Stimulated activated naive B cell treated with anti-CD40 and anti-IgM and Interleukin-4, amounts not matched to agents 10 μg/mL and 1 μg/mL and 100 μg/mL, for 72 hours (primary cell): ENCODE data around the gene BOD1L1.

Source experiments
- ATAC-seq, 2 donors: fragments of 150-1000 bp; cut with Tn5 transposase; replicated peaks; 2 replicates each; pipeline ENCODE4 v1.10.0; 2021; ENCODE audit warnings: moderate library complexity in 1 of 2
- DNase-seq: peaks from one replicate; pipeline ENCODE4 v3.0.0; 2021
- H3K27ac Mint-ChIP-seq: one replicate; pipeline ENCODE4 v1.8.0; 2022; ENCODE audit warnings: mild to moderate bottlenecking, mixed read lengths
- H3K27me3 Mint-ChIP-seq, 2 donors: one replicate each; pipeline ENCODE4 v1.8.0; 2022; ENCODE audit warnings: mixed read lengths in 2 of 2
- H3K36me3 Mint-ChIP-seq, 2 donors: one replicate each; pipeline ENCODE4 v1.8.0; 2022; ENCODE audit warnings: mixed read lengths in 2 of 2, mild to moderate bottlenecking in 1 of 2
- H3K4me1 Mint-ChIP-seq, 2 donors: one replicate each; pipeline ENCODE4 v1.8.0; 2022; ENCODE audit warnings: mixed read lengths in 2 of 2, mild to moderate bottlenecking in 1 of 2
- H3K4me3 Mint-ChIP-seq, 2 donors: one replicate each; pipeline ENCODE4 v1.8.0; 2022; ENCODE audit warnings: mild to moderate bottlenecking in 2 of 2, mixed read lengths in 2 of 2, moderate library complexity in 1 of 2
- H3K9me3 Mint-ChIP-seq, 2 donors: one replicate each; pipeline ENCODE4 v1.8.0; 2022; ENCODE audit warnings: mixed read lengths in 2 of 2, mild to moderate bottlenecking in 1 of 2

BOD1L1 gene

GRCh38 chr4:13543032-13543838 lies 84.3 kb downstream of the BOD1L1 start:
- Mint-ChIP-seq H3K27me3 (peaks cover 56 to 72% of the 10 kb centered on the region in 2 donors), H3K27ac (peak overlapping the region; percentile 84), H3K9me3 (peaks cover 3 to 12% of the 10 kb centered on the region in 2 donors), H3K4me3 (peak overlapping the region; percentile 26 to 88), H3K36me3 (peaks cover 7 to 21% of the 10 kb centered on the region in 2 donors), H3K4me1 (peaks cover 27 to 60% of the 10 kb centered on the region in 2 donors)
- no peak for DNase-seq
- ATAC-seq, result no peak

GRCh38 chr4:13542577-13543031 lies 84.9 kb downstream of the BOD1L1 start:
- peak overlapping the region; percentile 26 to 61 for H3K4me3 Mint-ChIP-seq
- no peak for ATAC-seq
- peaks cover 8 to 25% of the 10 kb centered on the region in 2 donors for H3K36me3 Mint-ChIP-seq
- peaks cover 3 to 13% of the 10 kb centered on the region in 2 donors for H3K9me3 Mint-ChIP-seq
- H3K27me3 Mint-ChIP-seq, result peaks cover 63 to 78% of the 10 kb centered on the region in 2 donors
- DNase-seq, result no peak
- H3K27ac Mint-ChIP-seq, result peak overlapping the region; percentile 48
- H3K4me1 Mint-ChIP-seq, result peaks cover 30 to 61% of the 10 kb centered on the region in 2 donors

- DNase-seq (no peak), ATAC-seq (peak in 1 of 2 donors; percentile 30)
- H3K4me1 Mint-ChIP-seq, result peaks cover 27 to 58% of the 10 kb centered on the region in 2 donors
- H3K36me3 Mint-ChIP-seq, result peaks cover 8 to 25% of the 10 kb centered on the region in 2 donors
- peaks cover 5 to 13% of the 10 kb centered on the region in 2 donors for H3K9me3 Mint-ChIP-seq
- peaks cover 67 to 81% of the 10 kb centered on the region in 2 donors for H3K27me3 Mint-ChIP-seq
- H3K27ac Mint-ChIP-seq, result peak overlapping the region; percentile 88
- H3K4me3 Mint-ChIP-seq, result peak overlapping the region; percentile 36 to 39
Measured at GRCh38 chr4:13541720-13542576, 85.6 kb downstream of the BOD1L1 start.

GRCh38 chr4:13541176-13541604 lies 86.3 kb downstream of the BOD1L1 start:
- Mint-ChIP-seq H3K4me1 (peaks cover 21 to 50% of the 10 kb centered on the region in 2 donors), H3K4me3 (peak overlapping the region; percentile 6 to 39), H3K36me3 (peaks cover 6 to 22% of the 10 kb centered on the region in 2 donors), H3K9me3 (peaks cover 5 to 11% of the 10 kb centered on the region in 2 donors), H3K27ac (peak overlapping the region; percentile 88), H3K27me3 (peaks cover 67 to 81% of the 10 kb centered on the region in 2 donors)
- ATAC-seq, result no peak
- DNase-seq, result no peak

- DNase-seq (no peak), ATAC-seq (no peak)
- H3K4me1 Mint-ChIP-seq, result peaks cover 18 to 48% of the 10 kb centered on the region in 2 donors
- peaks cover 6 to 20% of the 10 kb centered on the region in 2 donors for H3K36me3 Mint-ChIP-seq
- peak overlapping the region; percentile 88 for H3K27ac Mint-ChIP-seq
- peaks cover 5 to 8% of the 10 kb centered on the region in 2 donors for H3K9me3 Mint-ChIP-seq
- H3K27me3 Mint-ChIP-seq, result peaks cover 69 to 83% of the 10 kb centered on the region in 2 donors
- H3K4me3 Mint-ChIP-seq, result no peak overlapping the region
Measured at GRCh38 chr4:13540446-13541175, 86.9 kb downstream of the BOD1L1 start.

GRCh38 chr4:13539619-13540445 lies 87.7 kb downstream of the BOD1L1 start:
- H3K4me1 Mint-ChIP-seq, result peaks cover 15 to 43% of the 10 kb centered on the region in 2 donors
- peaks cover 5 to 8% of the 10 kb centered on the region in 2 donors for H3K9me3 Mint-ChIP-seq
- peaks cover 6 to 16% of the 10 kb centered on the region in 2 donors for H3K36me3 Mint-ChIP-seq
- ATAC-seq (no peak), DNase-seq (no peak)
- H3K4me3 Mint-ChIP-seq, result no peak overlapping the region
- peak overlapping the region; percentile 56 for H3K27ac Mint-ChIP-seq
- peaks cover 67 to 85% of the 10 kb centered on the region in 2 donors for H3K27me3 Mint-ChIP-seq

GRCh38 chr4:13539047-13539618 lies 88.4 kb downstream of the BOD1L1 start:
- ATAC-seq, result no peak

GRCh38 chr4:13538427-13538973 lies 89.0 kb downstream of the BOD1L1 start:
- peaks cover 14 to 40% of the 10 kb centered on the region in 2 donors for H3K4me1 Mint-ChIP-seq
- peaks cover 72 to 88% of the 10 kb centered on the region in 2 donors for H3K27me3 Mint-ChIP-seq
- H3K36me3 Mint-ChIP-seq, result peaks cover 6 to 15% of the 10 kb centered on the region in 2 donors
- peak overlapping the region; percentile 47 to 51 for H3K4me3 Mint-ChIP-seq
- peaks cover 6 to 8% of the 10 kb centered on the region in 2 donors for H3K9me3 Mint-ChIP-seq
- DNase-seq (no peak), ATAC-seq (no peak)
- H3K27ac Mint-ChIP-seq, result peak overlapping the region; percentile 89

More at GRCh38 chr4:13539047-13539618, 88.4 kb downstream of the BOD1L1 start:
- H3K4me3 Mint-ChIP-seq, result peak overlapping the region; percentile 14 to 51
- peaks cover 14 to 44% of the 10 kb centered on the region in 2 donors for H3K4me1 Mint-ChIP-seq
- DNase-seq, result no peak
- H3K36me3 Mint-ChIP-seq, result peaks cover 6 to 15% of the 10 kb centered on the region in 2 donors
- peak overlapping the region; percentile 89 for H3K27ac Mint-ChIP-seq
- H3K27me3 Mint-ChIP-seq, result peaks cover 68 to 88% of the 10 kb centered on the region in 2 donors
- H3K9me3 Mint-ChIP-seq, result peaks cover 5 to 8% of the 10 kb centered on the region in 2 donors

- H3K36me3 Mint-ChIP-seq, result peaks cover 6 to 13% of the 10 kb centered on the region in 2 donors
- peak overlapping the region; percentile 89 for H3K27ac Mint-ChIP-seq
- peaks cover 5 to 8% of the 10 kb centered on the region in 2 donors for H3K9me3 Mint-ChIP-seq
- DNase-seq, result no peak
- peaks cover 11 to 33% of the 10 kb centered on the region in 2 donors for H3K4me1 Mint-ChIP-seq
- H3K4me3 Mint-ChIP-seq, result no peak overlapping the region
- H3K27me3 Mint-ChIP-seq, result peaks cover 70 to 88% of the 10 kb centered on the region in 2 donors
- no peak for ATAC-seq
Measured at GRCh38 chr4:13537832-13538177, 89.7 kb downstream of the BOD1L1 start.

- Mint-ChIP-seq H3K4me3 (no peak overlapping the region), H3K4me1 (peaks cover 10 to 27% of the 10 kb centered on the region in 2 donors), H3K9me3 (peaks cover 5 to 8% of the 10 kb centered on the region in 2 donors), H3K27ac (peak overlapping the region; percentile 80), H3K27me3 (peaks cover 65 to 88% of the 10 kb centered on the region in 2 donors), H3K36me3 (peaks cover 6 to 11% of the 10 kb centered on the region in 2 donors)
- ATAC-seq (no peak), DNase-seq (no peak)
Measured at GRCh38 chr4:13537011-13537831, 90.3 kb downstream of the BOD1L1 start.

- Mint-ChIP-seq H3K36me3 (peaks cover 6 to 11% of the 10 kb centered on the region in 2 donors), H3K4me3 (no peak overlapping the region), H3K27ac (peak overlapping the region; percentile 7), H3K4me1 (peaks cover 7 to 22% of the 10 kb centered on the region in 2 donors), H3K9me3 (peaks cover 5 to 8% of the 10 kb centered on the region in 2 donors), H3K27me3 (peaks cover 69 to 88% of the 10 kb centered on the region in 2 donors)
- no peak for DNase-seq
- no peak for ATAC-seq
Measured at GRCh38 chr4:13536607-13537006, 90.9 kb downstream of the BOD1L1 start.
